Measurements from ENCODE around the gene PREPL. TPM values are rescaled to one million over a fixed set of nuclear protein-coding genes. Genes with fewer than 3 reads are reported as not detected.
"Not testable (repeated sequence)": the region's sequence is repeated elsewhere in the genome, so short reads cannot be mapped to it uniquely, and the experiment has no call there.

The PREPL gene
- 100 to 1,000 TPM; 151 to 189 (median 169) TPM for polyA plus RNA-seq (ENCODE audit: insufficient read length in 3 of 3)
- long read RNA-seq, donor 1, full-length matches to known transcripts: 3 of 3 reads
- long read RNA-seq, donor 1, partial matches to known transcripts: 0 of 3 reads
- long read RNA-seq, donor 1, other reads (novel, unspliced or antisense): 0 of 3 reads
- long read RNA-seq, donor 2, full-length matches to known transcripts: 2 of 2 reads
- long read RNA-seq, donor 2, partial matches to known transcripts: 0 of 2 reads
- long read RNA-seq, donor 2, other reads (novel, unspliced or antisense): 0 of 2 reads
- long read RNA-seq, donor 3, full-length matches to known transcripts: 8 of 249 reads
- long read RNA-seq, donor 3, partial matches to known transcripts: 241 of 249 reads
- long read RNA-seq, donor 3, other reads (novel, unspliced or antisense): 0 of 249 reads
- long read RNA-seq, donor 4, full-length matches to known transcripts: 5 of 15 reads
- long read RNA-seq, donor 4, partial matches to known transcripts: 10 of 15 reads
- long read RNA-seq, donor 4, other reads (novel, unspliced or antisense): 0 of 15 reads
- long read RNA-seq, donor 5: 0 reads
- long read RNA-seq, donor 6, full-length matches to known transcripts: 6 of 6 reads
- long read RNA-seq, donor 6, partial matches to known transcripts: 0 of 6 reads
- long read RNA-seq, donor 6, other reads (novel, unspliced or antisense): 0 of 6 reads
- long read RNA-seq, donor 7, full-length matches to known transcripts: 6 of 12 reads
- long read RNA-seq, donor 7, partial matches to known transcripts: 6 of 12 reads
- long read RNA-seq, donor 7, other reads (novel, unspliced or antisense): 0 of 12 reads
- long read RNA-seq, donor 8, full-length matches to known transcripts: 10 of 10 reads
- long read RNA-seq, donor 8, partial matches to known transcripts: 0 of 10 reads
- long read RNA-seq, donor 8, other reads (novel, unspliced or antisense): 0 of 10 reads
- long read RNA-seq, donor 9, full-length matches to known transcripts: 6 of 241 reads
- long read RNA-seq, donor 9, partial matches to known transcripts: 235 of 241 reads
- long read RNA-seq, donor 9, other reads (novel, unspliced or antisense): 0 of 241 reads
- long read RNA-seq, donor 10, full-length matches to known transcripts: 12 of 12 reads
- long read RNA-seq, donor 10, partial matches to known transcripts: 0 of 12 reads
- long read RNA-seq, donor 10, other reads (novel, unspliced or antisense): 0 of 12 reads
- long read RNA-seq, donor 11, full-length matches to known transcripts: 2 of 116 reads
- long read RNA-seq, donor 11, partial matches to known transcripts: 48 of 116 reads
- long read RNA-seq, donor 11, other reads (novel, unspliced or antisense): 66 of 116 reads
- long read RNA-seq, donor 12, full-length matches to known transcripts: 3 of 92 reads
- long read RNA-seq, donor 12, partial matches to known transcripts: 60 of 92 reads
- long read RNA-seq, donor 12, other reads (novel, unspliced or antisense): 29 of 92 reads
- long read RNA-seq, donor 13, full-length matches to known transcripts: 13 of 319 reads
- long read RNA-seq, donor 13, partial matches to known transcripts: 306 of 319 reads
- long read RNA-seq, donor 13, other reads (novel, unspliced or antisense): 0 of 319 reads
- long read RNA-seq, donor 14, full-length matches to known transcripts: 3 of 14 reads
- long read RNA-seq, donor 14, partial matches to known transcripts: 11 of 14 reads
- long read RNA-seq, donor 14, other reads (novel, unspliced or antisense): 0 of 14 reads
- long read RNA-seq, donor 15, full-length matches to known transcripts: 1 of 1 reads
- long read RNA-seq, donor 15, partial matches to known transcripts: 0 of 1 reads
- long read RNA-seq, donor 15, other reads (novel, unspliced or antisense): 0 of 1 reads
- long read RNA-seq, donor 16, full-length matches to known transcripts: 11 of 32 reads
- long read RNA-seq, donor 16, partial matches to known transcripts: 21 of 32 reads
- long read RNA-seq, donor 16, other reads (novel, unspliced or antisense): 0 of 32 reads

DNA sequence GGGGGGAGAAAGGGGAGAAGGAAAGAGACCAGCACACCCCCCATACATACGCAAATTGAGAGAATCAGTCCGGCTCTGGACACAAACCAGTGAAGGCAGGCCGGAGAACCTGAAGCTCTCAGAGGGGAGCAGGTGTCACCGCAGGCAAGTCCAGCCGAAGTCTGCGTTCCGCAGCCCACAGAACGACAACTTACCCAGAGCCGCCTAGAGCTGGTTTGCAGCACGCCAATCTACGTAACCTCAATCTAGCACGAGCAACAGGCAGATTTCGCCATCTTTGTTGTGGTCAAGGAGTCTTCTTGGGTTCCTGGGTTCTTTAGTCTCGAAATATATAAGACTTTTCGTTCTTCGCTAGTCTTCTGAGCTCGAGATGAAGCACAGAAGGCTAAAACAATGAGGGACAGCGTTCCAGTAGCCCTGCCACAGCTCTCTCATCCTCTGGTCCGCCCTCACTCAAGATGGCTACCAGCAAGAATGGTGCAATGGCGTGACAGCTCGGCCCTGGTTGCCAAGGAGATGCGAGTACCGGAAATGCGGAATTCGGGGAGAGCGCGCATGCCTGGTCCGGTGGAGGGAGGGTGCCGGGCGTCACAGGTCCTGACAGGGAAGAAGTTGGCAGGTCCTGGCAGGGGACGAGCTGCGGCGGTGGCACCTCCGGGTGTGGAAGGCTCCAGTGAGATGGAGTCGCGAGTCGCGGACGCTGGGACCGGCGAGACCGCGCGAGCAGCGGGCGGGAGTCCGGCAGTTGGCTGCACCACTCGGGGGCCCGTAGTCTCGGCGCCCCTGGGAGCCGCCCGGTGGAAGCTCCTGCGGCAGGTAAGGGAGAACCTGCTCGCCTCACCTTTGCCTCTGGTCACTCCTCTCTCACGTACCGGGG is at the start of gene PREPL, which contains the start of gene CAMKMT:
TSS of gene PREPL (minus strand) at position 165 of the 877 bp plus-strand sequence. CDS start 15,152 bp downstream, outside the sequence.
TSS of gene CAMKMT (plus strand) at position 618 of the 877 bp plus-strand sequence.
- DNase-seq (ENCODE audit: extremely low read depth in 1 of 11, low read depth in 9 of 11, low spot score in 4 of 11): peak; percentile 93 to 98 (median 97)

- DNase-seq (ENCODE audit: extremely low read depth in 1 of 11, low read depth in 9 of 11, low spot score in 4 of 11): no peak
Measured at GRCh38 chr2:44398243-44398897, 37.1 kb upstream of the PREPL start.

- DNase-seq (ENCODE audit: extremely low read depth in 1 of 11, low read depth in 9 of 11, low spot score in 4 of 11): no peak
Measured at GRCh38 chr2:44397447-44398175, 36.3 kb upstream of the PREPL start.

GRCh38 chr2:44392338-44392943 is 31.1 kb upstream of the PREPL start:
- peak; percentile 1 to 24 (median 6) for DNase-seq (ENCODE audit: extremely low read depth in 1 of 11, low read depth in 9 of 11, low spot score in 4 of 11)

- no peak for DNase-seq (ENCODE audit: extremely low read depth in 1 of 11, low read depth in 9 of 11, low spot score in 4 of 11)
Measured at GRCh38 chr2:44389895-44390294, 28.6 kb upstream of the PREPL start.

- DNase-seq (ENCODE audit: extremely low read depth in 1 of 11, low read depth in 9 of 11, low spot score in 4 of 11): no peak
Measured at GRCh38 chr2:44388877-44389276, 27.6 kb upstream of the PREPL start.

DNA sequence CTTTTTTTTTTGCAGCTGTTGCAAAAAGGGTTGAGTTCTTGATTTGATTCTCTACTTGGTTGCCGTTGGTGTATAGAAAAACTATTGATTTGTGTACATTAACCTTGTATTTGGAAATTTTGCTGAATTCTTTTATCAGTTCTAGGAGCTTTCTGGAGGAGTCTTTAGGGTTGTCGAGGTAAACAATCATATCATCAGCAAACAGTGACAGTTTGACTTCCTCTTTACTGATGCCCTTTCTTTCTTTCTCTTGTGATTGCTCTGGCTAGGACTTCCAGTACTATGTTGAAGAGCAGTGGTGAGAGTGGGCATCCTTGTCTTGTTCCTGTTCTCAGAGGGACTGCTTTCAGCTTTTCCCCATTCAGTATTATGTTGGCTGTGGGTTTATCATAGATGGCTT is 23.9 kb upstream of the PREPL start:
- not testable (repeated sequence) for DNase-seq (ENCODE audit: extremely low read depth in 1 of 11, low read depth in 9 of 11, low spot score in 4 of 11)

DNA sequence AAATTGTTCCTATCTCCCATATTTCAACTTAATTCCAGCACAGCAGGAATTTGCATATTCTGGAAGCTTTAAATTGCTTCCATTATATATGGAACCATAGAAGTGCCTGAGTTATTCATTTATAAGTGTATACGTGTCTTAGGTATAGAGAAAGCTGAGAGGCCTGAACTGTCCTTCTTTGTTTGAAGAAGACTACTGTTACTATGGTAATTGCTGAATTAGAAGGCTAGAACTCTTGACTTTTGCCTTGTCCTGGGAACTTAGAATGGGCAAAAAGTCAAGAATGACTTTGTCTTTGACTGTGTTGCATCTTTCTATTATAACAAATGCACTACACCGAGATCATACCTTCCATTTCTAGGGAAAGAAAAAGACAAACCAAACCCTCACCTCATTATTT is 16.2 kb upstream of the PREPL start:
- DNase-seq (ENCODE audit: extremely low read depth in 1 of 11, low read depth in 9 of 11, low spot score in 4 of 11): no peak

- DNase-seq (ENCODE audit: extremely low read depth in 1 of 11, low read depth in 9 of 11, low spot score in 4 of 11): no peak
Measured at GRCh38 chr2:44372246-44372645, 11.0 kb upstream of the PREPL start.

- DNase-seq (ENCODE audit: extremely low read depth in 1 of 11, low read depth in 9 of 11, low spot score in 4 of 11): no peak
Measured at GRCh38 chr2:44371445-44371844, 10.2 kb upstream of the PREPL start.

GRCh38 chr2:44369392-44369791 is 8.1 kb upstream of the PREPL start:
- no peak for DNase-seq (ENCODE audit: extremely low read depth in 1 of 11, low read depth in 9 of 11, low spot score in 4 of 11)

GRCh38 chr2:44367591-44367990 is 6.3 kb upstream of the PREPL start:
- no peak for DNase-seq (ENCODE audit: extremely low read depth in 1 of 11, low read depth in 9 of 11, low spot score in 4 of 11)

GRCh38 chr2:44364604-44365003 is 3.3 kb upstream of the PREPL start:
- no peak for DNase-seq (ENCODE audit: extremely low read depth in 1 of 11, low read depth in 9 of 11, low spot score in 4 of 11)

DNA sequence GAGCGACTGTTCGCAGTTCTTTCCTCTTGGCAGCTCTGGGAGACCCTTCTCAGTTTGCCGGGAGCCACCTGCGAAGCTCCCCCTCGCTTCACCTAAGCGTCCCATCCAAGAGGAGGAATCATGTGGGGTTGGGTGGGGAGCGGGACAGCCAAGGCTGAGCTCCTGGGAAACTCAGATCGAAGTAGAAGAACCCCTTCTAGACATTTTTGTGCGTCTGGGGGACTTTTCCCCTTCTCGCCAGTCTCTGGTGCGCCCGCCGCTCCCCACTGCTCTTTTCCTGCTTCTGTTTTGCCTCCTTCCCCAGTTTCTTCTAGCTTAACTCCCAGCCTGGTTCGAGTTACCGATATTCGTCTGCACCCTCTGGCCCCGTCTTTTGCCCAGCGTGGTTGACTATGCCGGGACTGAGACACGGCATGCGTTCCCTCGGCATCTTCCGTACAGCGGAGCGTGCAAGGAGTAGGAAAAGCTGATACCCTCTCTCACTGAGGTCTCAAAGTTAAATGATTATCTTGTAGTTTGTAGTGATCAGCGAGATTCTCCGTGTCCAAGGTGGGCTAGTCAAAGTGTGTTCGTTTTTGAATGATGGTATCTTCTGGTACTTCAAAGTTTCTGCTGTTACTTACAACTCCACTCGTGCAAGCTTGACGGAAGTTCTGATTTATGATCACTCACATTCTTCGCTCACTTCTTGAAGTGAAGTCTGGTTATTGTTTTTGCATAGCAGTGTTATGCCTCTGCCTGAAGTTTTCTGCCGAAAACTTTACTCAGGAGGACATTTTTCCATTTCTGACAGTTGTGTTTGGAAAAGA is 1.1 kb upstream of the PREPL start:
- peak in 8 of 11 donors; percentile 23 to 53 (median 34) for DNase-seq (ENCODE audit: extremely low read depth in 1 of 11, low read depth in 9 of 11, low spot score in 4 of 11)
